ENCODE data around the gene TMEM119. TPM values are rescaled to one million over a fixed set of nuclear protein-coding genes. Genes with fewer than 3 reads are reported as not detected.

The TMEM119 gene
- total and polyA plus RNA-seq, 9 donors = 0.25 to 12.3 (median 2.0) TPM

DNA sequence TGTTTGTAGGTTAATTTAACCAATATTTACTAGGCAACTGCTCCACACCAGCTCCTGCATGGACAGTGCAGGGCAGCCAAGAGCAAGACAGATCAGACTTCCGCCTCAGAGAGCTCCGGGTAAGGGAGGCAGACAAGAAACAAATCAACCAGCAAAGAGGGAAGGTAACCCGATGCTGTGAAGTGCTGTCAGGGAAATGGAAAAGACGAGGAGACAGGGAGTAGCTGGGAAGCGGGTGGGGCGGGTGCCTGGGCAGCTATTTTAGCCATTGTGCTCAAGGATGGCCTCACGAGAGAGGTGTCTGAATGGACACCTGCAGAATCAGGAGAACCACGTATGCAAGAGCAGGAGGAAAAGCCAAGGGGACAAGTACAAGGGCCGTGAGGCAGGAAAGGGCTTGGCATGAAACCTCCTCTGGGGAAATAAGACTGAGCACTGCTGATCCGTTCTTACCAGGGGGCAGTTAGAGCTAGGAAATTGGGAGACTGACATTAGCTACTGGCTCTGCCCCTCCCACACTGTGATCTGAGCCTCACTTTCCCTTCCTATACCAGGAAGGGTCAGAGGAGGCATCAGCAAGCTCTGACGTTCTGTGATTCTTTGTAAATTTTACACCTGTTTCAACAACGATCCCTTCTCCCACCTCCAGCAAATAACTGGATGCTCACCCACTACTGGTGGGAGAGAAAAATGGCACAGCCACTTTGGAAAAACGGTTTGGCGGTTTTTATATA, 6.5 kb upstream of the TMEM119 start:
- no peaks in the 10 kb centered on the region for H3K36me3 ChIP-seq
- TF ChIP-seq, protein P1, sequence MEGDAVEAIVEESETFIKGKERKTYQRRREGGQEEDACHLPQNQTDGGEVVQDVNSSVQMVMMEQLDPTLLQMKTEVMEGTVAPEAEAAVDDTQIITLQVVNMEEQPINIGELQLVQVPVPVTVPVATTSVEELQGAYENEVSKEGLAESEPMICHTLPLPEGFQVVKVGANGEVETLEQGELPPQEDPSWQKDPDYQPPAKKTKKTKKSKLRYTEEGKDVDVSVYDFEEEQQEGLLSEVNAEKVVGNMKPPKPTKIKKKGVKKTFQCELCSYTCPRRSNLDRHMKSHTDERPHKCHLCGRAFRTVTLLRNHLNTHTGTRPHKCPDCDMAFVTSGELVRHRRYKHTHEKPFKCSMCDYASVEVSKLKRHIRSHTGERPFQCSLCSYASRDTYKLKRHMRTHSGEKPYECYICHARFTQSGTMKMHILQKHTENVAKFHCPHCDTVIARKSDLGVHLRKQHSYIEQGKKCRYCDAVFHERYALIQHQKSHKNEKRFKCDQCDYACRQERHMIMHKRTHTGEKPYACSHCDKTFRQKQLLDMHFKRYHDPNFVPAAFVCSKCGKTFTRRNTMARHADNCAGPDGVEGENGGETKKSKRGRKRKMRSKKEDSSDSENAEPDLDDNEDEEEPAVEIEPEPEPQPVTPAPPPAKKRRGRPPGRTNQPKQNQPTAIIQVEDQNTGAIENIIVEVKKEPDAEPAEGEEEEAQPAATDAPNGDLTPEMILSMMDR (IDR thresholded peaks at IDR 0.05) = no peak
- TF ChIP-seq POLR2A (IDR thresholded peaks at IDR 0.05) = no peak
- no peak overlapping the region for H3K27ac ChIP-seq
- no peaks in the 10 kb centered on the region for H3K27me3 ChIP-seq
- no peak for DNase-seq
- no peak overlapping the region for H3K4me3 ChIP-seq
- intact Hi-C loops (cut with DNase I) = no loop called here
- peaks cover 3% of the 10 kb centered on the region for H3K4me1 ChIP-seq (ENCODE audit: insufficient read depth)
- no peaks in the 10 kb centered on the region for H3K9me3 ChIP-seq
- 54 to 64% (median 55%) methylated on average over 14 of the region's 14 CpGs for whole genome bisulfite sequencing, 3 donors

DNA sequence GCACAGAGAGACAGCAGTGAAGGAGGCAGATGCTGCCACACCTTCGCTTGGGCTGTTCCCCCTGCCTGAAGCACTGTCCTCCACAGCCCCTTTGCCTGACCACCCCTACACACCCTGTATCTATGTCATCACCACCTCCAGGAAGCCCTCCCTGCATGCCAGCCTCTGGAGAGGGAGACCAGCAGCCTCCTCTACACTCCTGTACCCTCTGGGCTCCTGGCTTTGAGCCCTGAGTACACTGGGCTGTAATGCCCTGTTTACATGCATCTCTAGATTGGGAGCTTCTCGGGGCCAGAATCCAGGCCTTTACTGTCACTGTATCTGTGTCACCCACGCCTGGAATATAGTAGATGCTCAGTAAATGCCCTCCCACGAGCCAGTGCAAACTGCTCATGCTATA, 5.9 kb upstream of the TMEM119 start:
- TF ChIP-seq POLR2A (IDR thresholded peaks at IDR 0.05) (no peak), EP300 (IDR thresholded peaks at IDR 0.05) (no peak)
- TF ChIP-seq, protein P1 (IDR thresholded peaks at IDR 0.05) = no peak
- Histone ChIP-seq H3K36me3 (no peaks in the 10 kb centered on the region), H3K27me3 (no peaks in the 10 kb centered on the region), H3K9me3 (no peaks in the 10 kb centered on the region), H3K4me1 (ENCODE audit: insufficient read depth) (peaks cover 3% of the 10 kb centered on the region), H3K27ac (no peak overlapping the region), H3K4me3 (no peak overlapping the region)
- intact Hi-C loops (cut with DNase I) = no loop called here
- DNase-seq = no peak
- 90 to 96% (median 93%) methylated on average over 4 of the region's 4 CpGs for WGBS, 3 donors

DNA sequence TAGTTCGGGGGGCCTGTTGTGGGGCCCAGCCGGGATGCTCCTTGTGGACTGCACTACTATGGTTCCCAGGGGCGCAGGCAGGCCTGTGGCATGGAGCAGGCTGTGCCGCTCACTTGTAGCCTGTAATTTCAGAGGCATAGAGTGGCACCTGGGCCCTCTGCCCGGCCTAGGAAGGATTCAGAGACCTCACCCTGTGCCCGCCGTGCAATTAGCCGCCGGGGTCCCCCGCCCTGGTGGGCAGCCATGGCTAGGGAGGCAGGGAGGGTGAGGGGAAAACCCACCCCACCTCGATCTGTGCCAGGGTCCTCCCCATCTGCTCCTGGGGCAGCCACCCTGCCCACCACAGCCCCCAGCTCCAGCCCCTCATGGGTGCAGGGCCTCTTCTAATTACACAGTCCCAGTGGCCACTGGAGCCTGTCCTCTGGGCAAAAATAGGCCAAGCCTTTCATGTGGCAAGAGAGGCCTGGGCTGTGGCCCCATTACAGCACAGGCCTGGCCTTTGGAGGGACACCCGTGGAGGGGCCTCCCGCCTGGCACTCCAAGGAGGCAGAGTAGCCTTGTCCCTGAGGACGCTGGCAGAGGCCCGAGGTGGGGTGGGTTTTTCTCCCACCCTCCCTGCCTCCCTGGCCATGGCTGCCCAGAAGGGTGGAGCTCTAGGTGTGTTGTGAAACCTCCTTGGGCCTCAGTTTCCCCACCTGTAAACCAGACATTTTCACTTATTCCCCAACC, 5.3 kb upstream of the TMEM119 start:
- intact Hi-C loops (cut with DNase I) = no loop called here
- H3K36me3 ChIP-seq = no peaks in the 10 kb centered on the region
- TF ChIP-seq EP300 (IDR thresholded peaks at IDR 0.05) = no peak
- no peak for TF ChIP-seq POLR2A (IDR thresholded peaks at IDR 0.05)
- TF ChIP-seq, protein P1 (IDR thresholded peaks at IDR 0.05) = no peak
- H3K27me3 ChIP-seq = no peaks in the 10 kb centered on the region
- H3K9me3 ChIP-seq = no peaks in the 10 kb centered on the region
- no peak for DNase-seq
- WGBS, 3 donors = 89 to 94% (median 93%) methylated on average over 15 of the region's 15 CpGs
- no peak overlapping the region for H3K27ac ChIP-seq
- peaks cover 3% of the 10 kb centered on the region for H3K4me1 ChIP-seq (ENCODE audit: insufficient read depth)
- no peak overlapping the region for H3K4me3 ChIP-seq

DNA sequence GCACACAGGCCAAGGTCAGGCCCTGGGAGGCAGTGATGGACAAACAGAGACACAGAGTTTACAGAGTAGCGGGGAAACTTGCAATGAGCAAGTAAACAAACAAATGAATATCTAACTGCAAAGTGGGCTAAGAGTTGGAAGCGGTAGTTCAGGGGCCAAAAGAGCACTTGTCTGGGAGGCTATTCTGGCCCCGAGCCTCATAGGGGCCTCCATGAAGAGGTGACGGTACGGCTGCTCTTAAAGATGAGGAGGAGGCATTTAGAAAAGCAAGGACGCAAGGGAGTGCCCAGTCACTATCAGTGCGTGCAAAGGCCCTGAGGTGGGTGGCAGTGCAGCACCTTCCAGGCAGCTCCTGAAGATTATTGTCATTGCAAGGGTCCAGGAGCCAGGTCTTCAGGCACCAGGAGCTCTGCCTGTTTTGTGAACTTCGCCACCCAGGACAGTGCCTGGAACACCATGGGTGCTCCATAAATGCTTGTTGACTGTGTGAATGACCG, 4.4 kb upstream of the TMEM119 start:
- TF ChIP-seq EP300 (IDR thresholded peaks at IDR 0.05) (no peak), POLR2A (IDR thresholded peaks at IDR 0.05) (no peak)
- TF ChIP-seq, protein P1 (IDR thresholded peaks at IDR 0.05) = no peak
- Histone ChIP-seq H3K4me3 (no peak overlapping the region), H3K27ac (no peak overlapping the region), H3K9me3 (no peaks in the 10 kb centered on the region), H3K27me3 (no peaks in the 10 kb centered on the region), H3K36me3 (no peaks in the 10 kb centered on the region), H3K4me1 (ENCODE audit: insufficient read depth) (peaks cover 3% of the 10 kb centered on the region)
- DNase-seq = no peak
- intact Hi-C loops (cut with DNase I) = no loop called here
- 97% methylated on average over 9 of the region's 9 CpGs for WGBS, 3 donors

Data from ovary (tissue), 9 donors.